ENCODE results near the gene UBE2S. TPM values are rescaled to one million over a fixed set of nuclear protein-coding genes. Genes with fewer than 3 reads are reported as not detected.

Gene UBE2S
- total and polyA plus RNA-seq, 10 of the 15 experiments (the other 5 are each of a cell fraction or from before 2014, with no cell fraction given), result 2.3 to 640 (median 127) TPM

GRCh38 chr19:55453511-55454260 is 46.1 kb upstream of the UBE2S start (continued):
- TF ChIP-seq NKRF (conservative IDR thresholded peaks at IDR 0.05), result no peak
- no peak for TF ChIP-seq CBX3 (IDR thresholded peaks at IDR 0.05; ENCODE audit: borderline replicate concordance, low read depth)
- no peak for TF ChIP-seq SKIL (IDR thresholded peaks at IDR 0.05; ENCODE audit: low read depth, poor library complexity, severe bottlenecking)
- TF ChIP-seq NBN (IDR thresholded peaks at IDR 0.05), result no peak

GRCh38 chr19:55452749-55453346 is 45.3 kb upstream of the UBE2S start:
- H3K9ac ChIP-seq (ENCODE audit: control insufficient read depth, insufficient read depth, low read length), result no peak overlapping the region
- no TSS peak for BruUV-seq (replicated peaks)
- TF ChIP-seq FOS (IDR thresholded peaks at IDR 0.05; ENCODE audit: borderline replicate concordance, extremely low read depth, insufficient read length) (no peak), CEBPZ (IDR thresholded peaks at IDR 0.05; ENCODE audit: low read depth, low read length) (no peak), BHLHE40 (IDR thresholded peaks at IDR 0.05; ENCODE audit: borderline replicate concordance in 1 of 2, low read depth in 2 of 2, low read length in 1 of 2) (no peak), ZBTB33 (IDR thresholded peaks at IDR 0.05) (no peak)

More at GRCh38 chr19:55452749-55453346, 45.3 kb upstream of the UBE2S start:
- peaks cover 3 to 4% of the 10 kb centered on the region in 2 experiments for H3K36me3 ChIP-seq (ENCODE audit: control insufficient read depth in 2 of 2, insufficient read depth in 2 of 2, low read length in 1 of 2)
- 64% methylated on average over 17 of the region's 34 CpGs for WGBS (ENCODE audit: insufficient coverage, insufficient replicate concordance, low lambda C conversion rate, missing lambda C conversion rate)
- no peak overlapping the region for H3K4me2 ChIP-seq (ENCODE audit: control insufficient read depth, insufficient read depth)
- H3K9me3 ChIP-seq (replicated peaks; ENCODE audit: control insufficient read depth, insufficient read depth, low read length), result no peaks in the 10 kb centered on the region
- intact Hi-C loops (cut with micrococcal nuclease; ENCODE audit: unreplicated experiment) (no loop called here), in situ Hi-C loops (cut with MboI) (no loop called here)
- ATAC-seq (peak; percentile 60), FAIRE-seq (no peak), DNase-seq (ENCODE audit: low read depth, low spot score) (no peak)
- ChIA-PET RAD21 (ENCODE audit: unreplicated experiment) (no interaction called here), POLR2A (no interaction called here), CTCF (interaction anchor here (0.8 to 2.0 kb wide), 3 partner anchors 16 to 112 kb away, joined by 3 to 4 read pairs (median 4); no protein-coding TSS in a partner anchor), SMC1A (ENCODE audit: uncharacterized antibody, unreplicated experiment) (no interaction called here)
- H3K4me3 ChIP-seq, result no peak overlapping the region
- no peaks in the 10 kb centered on the region; a peak in 2 of 4 replicates for H3K27me3 ChIP-seq (replicated peaks in 1 of 2; ENCODE audit: control insufficient read depth in 2 of 2, insufficient read depth in 2 of 2, low read length in 1 of 2)
- H3K4me1 ChIP-seq (ENCODE audit: control insufficient read depth, insufficient read depth, low read length), result no peaks in the 10 kb centered on the region
- no peaks in the 10 kb centered on the region for H3K79me2 ChIP-seq (ENCODE audit: control insufficient read depth, insufficient read depth, low read length)
- H3K27ac ChIP-seq (ENCODE audit: control insufficient read depth, insufficient read depth), result no peak overlapping the region
- H4K20me1 ChIP-seq (ENCODE audit: control insufficient read depth, insufficient read depth), result peaks cover 4% of the 10 kb centered on the region; the same call in 1 of the 2 replicates
- H2AFZ ChIP-seq (ENCODE audit: control insufficient read depth, low read depth, low read length), result no peak overlapping the region
